Spleen (tissue), 11 donors: Measurements from ENCODE around the gene CSE1L. TPM values are rescaled to one million over a fixed set of nuclear protein-coding genes. Genes with fewer than 3 reads are reported as not detected.

Source experiments
- DNase-seq: peaks from one replicate; pipeline ENCODE4 v3.0.0-alpha.2; 2020
- H3K27ac ChIP-seq, 8 donors: fragments of 200-600 bp; sonication (generic) in 7 of 8; 1 replicate in 4 of 8; 2 replicates in 4 of 8; pipeline versions ENCODE4 v1.5.0 to v1.8.0; 2016 to 2021; ENCODE audit warnings: inconsistent platforms in 4 of 8, mild to moderate bottlenecking in 4 of 8, moderate library complexity in 1 of 8
- H3K27me3 ChIP-seq, 7 donors: fragments of 200-600 bp; sonication (generic) in 6 of 7; replicated peaks in 1 of 7; 1 replicate in 4 of 7; 2 replicates in 3 of 7; pipeline versions ENCODE4 v1.5.0 to v1.8.0; 2016 to 2021; ENCODE audit warnings: inconsistent platforms in 3 of 7, mild to moderate bottlenecking in 1 of 7
- H3K36me3 ChIP-seq, 6 donors: fragments of 200-600 bp; sonication (generic) in 5 of 6; 1 replicate in 4 of 6; 2 replicates in 2 of 6; pipeline versions ENCODE4 v1.5.0 to v1.8.0; 2016 to 2021; ENCODE audit warnings: inconsistent platforms in 2 of 6
- H3K4me1 ChIP-seq, 6 donors: fragments of 200-600 bp; sonication (generic) in 5 of 6; 1 replicate in 3 of 6; 2 replicates in 3 of 6; pipeline versions ENCODE4 v1.5.0 to v1.8.0; 2016 to 2021; ENCODE audit warnings: inconsistent platforms in 3 of 6
- H3K4me3 ChIP-seq, 8 donors: fragments of 200-600 bp; sonication (generic) in 7 of 8; 1 replicate in 4 of 8; 2 replicates in 4 of 8; pipeline versions ENCODE4 v1.5.0 to v1.8.0; 2016 to 2021; ENCODE audit warnings: inconsistent platforms in 4 of 8, mild to moderate bottlenecking in 4 of 8, moderate library complexity in 2 of 8
- H3K9me3 ChIP-seq, 8 donors: fragments of 200-600 bp; sonication (generic) in 7 of 8; 1 replicate in 4 of 8; 2 replicates in 4 of 8; pipeline versions ENCODE4 v1.5.0 to v1.8.0; 2016 to 2021; ENCODE audit warnings: inconsistent platforms in 4 of 8
- POLR2A ChIP-seq, 3 donors: fragments of 450-650 bp; IDR thresholded peaks; one replicate each; pipeline ENCODE4 v1.5.1; 2017; ENCODE audit warnings: antibody characterized with exemption in 3 of 3, mild to moderate bottlenecking in 1 of 3
- POLR2AphosphoS5 ChIP-seq, 3 donors: sonication (generic); formaldehyde crosslinking; IDR thresholded peaks; one replicate each; pipeline ENCODE4 v1.5.1; 2017; ENCODE audit warnings: antibody characterized with exemption in 3 of 3
- WGBS, 5 donors: extraction: QIAGEN DNeasy Blood & Tissue Kit in 3 of 5; methylation state at CpG; one replicate each; pipeline versions ENCODE4 v1.1.5 to v1.1.7; 2013 to 2018; 5-methylcytosine and 5-hydroxymethylcytosine counted together
- intact Hi-C: fragments of 100-400 bp; cut with DNase I; formaldehyde crosslinking; loops from one replicate; pipeline ENCODE4 v1.15.0; 2023; ENCODE audit warnings: low total_unique reads
- polyA plus RNA-seq, 3 donors: library from polyadenylated mRNA; stranded (reverse); fragments of 200-250 nt; gene quantifications; one replicate each; pipeline ENCODE4 v1.2.1, GENCODE V29; 2013
- small RNA-seq, 4 donors: library from RNA; depleted of rRNA; stranded (forward); fragments of <200 nt; gene quantifications; one replicate each; pipeline ENCODE3, GENCODE V24; 2016
- total RNA-seq, 7 donors: library from RNA; depleted of rRNA in 3 of 7; stranded (reverse); fragments of >200 nt in 3 of 7; fragmentation: NEBNext Ultra II Directional in 4 of 7; extraction: Animal tissue kit (Norgen Biotek cat#: 25700) in 4 of 7; gene quantifications; one replicate each; pipeline versions ENCODE4 v1.1.0 to v1.2.1, GENCODE V29; 2016 to 2021
- TF ChIP-seq, protein P1 (sequence below), 11 experiments: fragments of 200-600 bp in 7 of 11; fragments of 450-650 bp in 4 of 11; sonication (generic) in 4 of 11; IDR thresholded peaks in 8 of 11; conservative IDR thresholded peaks in 3 of 11; 1 replicate in 7 of 11; 2 replicates in 4 of 11; pipeline versions ENCODE4 v1.4.0 to v1.8.0; 2016 to 2021; ENCODE audit warnings: antibody characterized with exemption in 11 of 11, inconsistent platforms in 4 of 11, mild to moderate bottlenecking in 1 of 11
- donor health status: healthy with polysubstance abuse.
- donor health status: DM: no; HTN: no; CAD: no; lungs with moderate emphysema.
- donor health status: DM: no; HTN: no; CAD: no.
- donor health status: Bipolar disorder and iron deficiency.
- donor health status: healthy.
- donor health status: DM: no; HTN: no; CAD: no.
- donor health status: DM: yes; HTN: yes; CAD: no.

Gene CSE1L
- total and polyA plus RNA-seq, 10 donors: 16.7 to 51.5 (median 33.8) TPM

DNA sequence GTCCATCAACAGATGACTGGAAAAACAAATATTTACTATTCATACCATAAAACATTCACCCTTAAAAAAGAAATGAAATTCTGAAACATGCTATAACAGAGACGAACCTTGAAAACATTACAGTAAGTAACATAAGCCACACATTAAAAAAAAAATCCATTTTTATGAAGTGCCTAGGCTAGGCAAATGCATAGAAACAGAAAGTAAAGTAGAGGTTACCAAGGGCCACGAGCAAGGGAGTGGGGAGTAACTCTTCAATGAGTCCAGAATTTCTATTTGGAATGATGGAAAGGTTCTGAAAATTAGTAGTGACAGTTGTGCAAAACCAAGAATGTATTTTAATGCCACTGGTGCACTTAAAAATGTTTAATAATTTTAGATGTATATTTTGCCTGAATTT, 94.3 kb downstream of the CSE1L start:
- intact Hi-C loops: no loop called here
- H3K27me3 ChIP-seq: no peaks in the 10 kb centered on the region
- WGBS, 5 donors: 53 to 65% (median 58%) methylated on average over 2 of the region's 2 CpGs
- peak overlapping the region in 5 of 8 donors; percentile 27 to 48 (median 42) for H3K27ac ChIP-seq
- no peak overlapping the region for H3K4me3 ChIP-seq
- no peak for DNase-seq
- no peak for TF ChIP-seq POLR2AphosphoS5 (IDR thresholded peaks at IDR 0.05)
- TF ChIP-seq, protein P1, sequence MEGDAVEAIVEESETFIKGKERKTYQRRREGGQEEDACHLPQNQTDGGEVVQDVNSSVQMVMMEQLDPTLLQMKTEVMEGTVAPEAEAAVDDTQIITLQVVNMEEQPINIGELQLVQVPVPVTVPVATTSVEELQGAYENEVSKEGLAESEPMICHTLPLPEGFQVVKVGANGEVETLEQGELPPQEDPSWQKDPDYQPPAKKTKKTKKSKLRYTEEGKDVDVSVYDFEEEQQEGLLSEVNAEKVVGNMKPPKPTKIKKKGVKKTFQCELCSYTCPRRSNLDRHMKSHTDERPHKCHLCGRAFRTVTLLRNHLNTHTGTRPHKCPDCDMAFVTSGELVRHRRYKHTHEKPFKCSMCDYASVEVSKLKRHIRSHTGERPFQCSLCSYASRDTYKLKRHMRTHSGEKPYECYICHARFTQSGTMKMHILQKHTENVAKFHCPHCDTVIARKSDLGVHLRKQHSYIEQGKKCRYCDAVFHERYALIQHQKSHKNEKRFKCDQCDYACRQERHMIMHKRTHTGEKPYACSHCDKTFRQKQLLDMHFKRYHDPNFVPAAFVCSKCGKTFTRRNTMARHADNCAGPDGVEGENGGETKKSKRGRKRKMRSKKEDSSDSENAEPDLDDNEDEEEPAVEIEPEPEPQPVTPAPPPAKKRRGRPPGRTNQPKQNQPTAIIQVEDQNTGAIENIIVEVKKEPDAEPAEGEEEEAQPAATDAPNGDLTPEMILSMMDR (IDR thresholded peaks at IDR 0.05 in 8 of 11, conservative IDR thresholded peaks at IDR 0.05 in 3 of 11): no peak
- no peak for TF ChIP-seq POLR2A (IDR thresholded peaks at IDR 0.05)
- H3K9me3 ChIP-seq: no peaks in the 10 kb centered on the region
- peaks cover 0 to 81% (median 23%) of the 10 kb centered on the region in 6 donors for H3K36me3 ChIP-seq
- H3K4me1 ChIP-seq: peaks cover 0 to 34% (median 9%) of the 10 kb centered on the region in 6 donors

DNA sequence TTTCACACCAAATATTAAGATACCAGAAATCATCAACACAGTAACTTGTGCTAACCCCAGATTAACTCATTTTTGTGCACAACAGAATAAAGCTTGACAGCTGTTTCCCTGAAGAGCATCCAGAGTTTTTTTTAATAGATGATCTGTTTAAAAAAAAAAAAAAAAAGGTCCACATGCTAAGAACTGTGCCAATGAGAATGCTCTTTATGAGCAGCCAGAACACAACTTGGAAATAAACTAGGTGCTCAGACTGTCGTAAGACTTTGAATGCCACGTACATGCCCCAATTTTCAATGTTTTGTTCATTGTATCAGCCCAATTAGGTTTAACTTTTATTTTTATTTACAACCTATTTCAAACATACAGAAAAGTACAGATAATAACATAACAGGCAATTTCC, 94.7 kb downstream of the CSE1L start:
- no peaks in the 10 kb centered on the region for H3K27me3 ChIP-seq
- 80 to 87% (median 84%) methylated on average over 2 of the region's 2 CpGs for WGBS, 5 donors
- DNase-seq: no peak
- peak overlapping the region in 5 of 8 donors; percentile 25 to 48 (median 42) for H3K27ac ChIP-seq
- peaks cover 0 to 81% (median 22%) of the 10 kb centered on the region in 6 donors for H3K36me3 ChIP-seq
- intact Hi-C loops: no loop called here
- H3K4me1 ChIP-seq: peaks cover 0 to 34% (median 9%) of the 10 kb centered on the region in 6 donors
- H3K4me3 ChIP-seq: no peak overlapping the region
- H3K9me3 ChIP-seq: no peaks in the 10 kb centered on the region
- TF ChIP-seq POLR2AphosphoS5 (IDR thresholded peaks at IDR 0.05): no peak
- TF ChIP-seq, protein P1 (IDR thresholded peaks at IDR 0.05 in 8 of 11, conservative IDR thresholded peaks at IDR 0.05 in 3 of 11): no peak
- no peak for TF ChIP-seq POLR2A (IDR thresholded peaks at IDR 0.05)

Small RNAs within 50 kb of the gene (small RNA-seq; reads per million reads assigned to genes)
- 0 reads per million in 4 donors for gene SNAP23P1

Other genes with a start within 250 kb of the CSE1L start
- 100 to 1,000 TPM; 116 to 279 (median 166) TPM for gene PREX1, start 218.3 kb upstream of the CSE1L start, total RNA-seq
- gene PREX1, start 218.3 kb upstream of the CSE1L start, polyA plus RNA-seq: 10 to 100 TPM; 36.7 to 76.7 (median 49.7) TPM
- gene ARFGEF2, start 124.6 kb upstream of the CSE1L start, total RNA-seq: 10 to 100 TPM; 34.2 to 44.4 (median 41.2) TPM
- gene ARFGEF2, start 124.6 kb upstream of the CSE1L start, polyA plus RNA-seq: 10 to 100 TPM in 1 of 3 donors, 1 to 10 TPM in 2; 6.7 to 10.2 (median 7.7) TPM
- 10 to 100 TPM; 55.8 to 76.9 (median 62.2) TPM for gene STAU1, start 142.0 kb downstream of the CSE1L start, total RNA-seq
- 10 to 100 TPM; 18.5 to 26.7 (median 20.1) TPM for gene STAU1, start 142.0 kb downstream of the CSE1L start, polyA plus RNA-seq
- gene DDX27, start 173.1 kb downstream of the CSE1L start, total RNA-seq: 10 to 100 TPM; 32.3 to 39.0 (median 36.8) TPM
- gene DDX27, start 173.1 kb downstream of the CSE1L start, polyA plus RNA-seq: 10 to 100 TPM; 30.2 to 38.7 (median 33.3) TPM
- gene ZNFX1, start 231.7 kb downstream of the CSE1L start, total RNA-seq: 10 to 100 TPM; 48.0 to 68.9 (median 54.9) TPM
- 10 to 100 TPM in 1 of 3 donors, 1 to 10 TPM in 2; 5.8 to 11.9 (median 6.6) TPM for gene ZNFX1, start 231.7 kb downstream of the CSE1L start, polyA plus RNA-seq